SK-N-SH (cell line): ENCODE results near the gene SRCIN1. TPM values are rescaled to one million over a fixed set of nuclear protein-coding genes. Genes with fewer than 3 reads are reported as not detected.

Experiments used
- CTCF ChIA-PET: fragments of 300-600, 350-600 bp; formaldehyde crosslinking; extraction: SDS; loops from one replicate; lab custom pipeline; 2021; lab: Yijun Ruan, JAX
- POLR2A ChIA-PET: fragments of 350-600 bp; sonication (Branson Sonifier 250); formaldehyde crosslinking; extraction: SDS; loops from one replicate; lab custom pipeline; 2020; ENCODE audit warnings: antibody characterized with exemption, inconsistent platforms; lab: Yijun Ruan, JAX
- DNase-seq: peaks from one replicate; pipeline ENCODE4 v3.0.0; 2012
- H2AFZ ChIP-seq: fragments of 200-600 bp; sonication (generic); 2 replicates; pipeline ENCODE4 v1.8.1; 2016; ENCODE audit warnings: antibody characterized with exemption, mild to moderate bottlenecking, low read depth
- H3F3A ChIP-seq: fragments of 200-600 bp; sonication (generic); replicated peaks from 2 replicates; pipeline ENCODE3; 2016; ENCODE audit warnings: antibody characterized with exemption, mild to moderate bottlenecking; ENCODE audit not compliant: insufficient read depth
- H3K27ac ChIP-seq, 2 experiments: fragments of 200-500 bp in 1 of 2; fragments of 200-600 bp in 1 of 2; sonication (Bioruptor generic) in 1 of 2; sonication (generic), shearing (Covaris generic) in 1 of 2; 2 replicates each; pipeline versions ENCODE4 v1.5.1 to v1.6.1; 2014 to 2016; ENCODE audit warnings: low read depth in 2 of 2, inconsistent platforms in 1 of 2, low read length in 1 of 2, mild to moderate bottlenecking in 1 of 2, mixed read lengths in 1 of 2
- H3K27me3 ChIP-seq: fragments of 200-600 bp; sonication (generic), shearing (Covaris generic); 2 replicates; pipeline ENCODE4 v1.6.1; 2016; ENCODE audit warnings: mixed run types; ENCODE audit not compliant: insufficient read depth
- H3K36me3 ChIP-seq, 2 experiments: fragments of 200-500 bp in 1 of 2; fragments of 200-600 bp in 1 of 2; sonication (Bioruptor generic) in 1 of 2; sonication (generic) in 1 of 2; replicated peaks in 1 of 2; 2 replicates each; pipeline versions ENCODE3 to v1.5.1; 2014 to 2016; ENCODE audit warnings: low read length in 1 of 2, mild to moderate bottlenecking in 1 of 2; ENCODE audit not compliant: insufficient read depth in 2 of 2, control insufficient read depth in 1 of 2
- H3K4me1 ChIP-seq, 2 experiments: fragments of 200-500 bp in 1 of 2; fragments of 200-600 bp in 1 of 2; sonication (Bioruptor generic) in 1 of 2; sonication (generic), shearing (Covaris generic) in 1 of 2; 2 replicates each; pipeline versions ENCODE4 v1.5.1 to v1.6.1; 2014 to 2016; ENCODE audit warnings: low read depth in 1 of 2, low read length in 1 of 2, mixed run types in 1 of 2; ENCODE audit not compliant: insufficient read depth in 2 of 2, control insufficient read depth in 1 of 2
- H3K4me2 ChIP-seq: fragments of 200-600 bp; sonication (generic), shearing (Covaris generic); 2 replicates; pipeline ENCODE4 v1.6.1; 2017; ENCODE audit warnings: mixed run types
- H3K4me3 ChIP-seq, 2 experiments: fragments of 200-500 bp in 1 of 2; fragments of 200-600 bp in 1 of 2; sonication (Bioruptor generic) in 1 of 2; sonication (generic), shearing (Covaris generic) in 1 of 2; 2 replicates each; pipeline versions ENCODE4 v1.5.1 to v1.8.1; 2014 to 2016; ENCODE audit warnings: low read depth in 2 of 2, inconsistent platforms in 1 of 2, low read length in 1 of 2, mild to moderate bottlenecking in 1 of 2, mixed read lengths in 1 of 2, moderate library complexity in 1 of 2
- H3K79me2 ChIP-seq: fragments of 200-600 bp; sonication (generic); 2 replicates; pipeline ENCODE4 v1.8.1; 2017; ENCODE audit warnings: mild to moderate bottlenecking; ENCODE audit not compliant: insufficient read depth
- H3K9ac ChIP-seq: fragments of 200-600 bp; sonication (generic); 2 replicates; pipeline ENCODE4 v1.6.1; 2017; ENCODE audit warnings: mixed run types
- H3K9me2 ChIP-seq: fragments of 200-600 bp; sonication (generic); 2 replicates; pipeline ENCODE4 v1.6.1; 2017; ENCODE audit warnings: mixed run types
- H3K9me3 ChIP-seq: fragments of 200-600 bp; sonication (generic); 2 replicates; pipeline ENCODE4 v1.6.1; 2017; ENCODE audit warnings: mixed run types, mild to moderate bottlenecking, moderate library complexity
- H4K20me1 ChIP-seq: fragments of 200-600 bp; sonication (generic); 2 replicates; pipeline ENCODE4 v1.6.1; 2017; ENCODE audit warnings: mild to moderate bottlenecking, mixed run types; ENCODE audit not compliant: insufficient read depth
- ELF1 ChIP-seq: IDR thresholded peaks from 2 replicates; pipeline ENCODE4 v1.4.0; 2012
- FOSL2 ChIP-seq: IDR thresholded peaks from 2 replicates; pipeline ENCODE4 v1.4.0; 2012; ENCODE audit warnings: low read depth, mild to moderate bottlenecking, moderate library complexity, borderline replicate concordance
- JUND ChIP-seq: IDR thresholded peaks from 2 replicates; pipeline ENCODE4 v1.4.0; 2012
- MXI1 ChIP-seq: IDR thresholded peaks from 2 replicates; pipeline ENCODE4 v1.6.1; 2012; ENCODE audit warnings: mild to moderate bottlenecking, low read depth, low read length, improper control_type of control experiment
- NFIC ChIP-seq: IDR thresholded peaks from 2 replicates; pipeline ENCODE4 v1.4.0; 2012; ENCODE audit warnings: borderline replicate concordance
- RAD21 ChIP-seq: IDR thresholded peaks from 2 replicates; pipeline ENCODE4 v1.6.1; 2012; ENCODE audit warnings: mild to moderate bottlenecking, low read length
- RCOR1 ChIP-seq: fragments of 150-350 bp; IDR thresholded peaks from 2 replicates; pipeline ENCODE4 v1.6.1; 2017; ENCODE audit warnings: antibody characterized with exemption, low read length
- RFX5 ChIP-seq: IDR thresholded peaks from 2 replicates; pipeline ENCODE4 v1.6.1; 2012; ENCODE audit warnings: mild to moderate bottlenecking, improper control_type of control experiment, low read length
- RXRA ChIP-seq: IDR thresholded peaks from 2 replicates; pipeline ENCODE4 v1.4.0; 2012; ENCODE audit warnings: low read depth, mild to moderate bottlenecking, borderline replicate concordance
- SMC3 ChIP-seq: IDR thresholded peaks from 2 replicates; pipeline ENCODE4 v1.6.1; 2012; ENCODE audit warnings: low read depth, low read length, improper control_type of control experiment
- TEAD4 ChIP-seq: IDR thresholded peaks from 2 replicates; pipeline ENCODE4 v1.4.0; 2012; ENCODE audit warnings: mild to moderate bottlenecking, borderline replicate concordance; ENCODE audit not compliant: insufficient read depth
- WGBS: methylation state at CpG from one replicate; pipeline ENCODE4 v1.1.6; 2017; ENCODE audit warnings: low lambda C conversion rate; 5-methylcytosine and 5-hydroxymethylcytosine counted together
- polyA plus RNA-seq, 3 experiments: library from polyadenylated mRNA; depleted of rRNA; stranded (reverse); fragments of >200 nt; gene quantifications; 2 replicates each; pipeline ENCODE4 v1.2.3, GENCODE V29; 2012
- TF ChIP-seq, protein P1 (sequence below): fragments of 150-350 bp; IDR thresholded peaks from 2 replicates; pipeline ENCODE4 v1.6.1; 2016; ENCODE audit warnings: mild to moderate bottlenecking, low read depth, low read length
- TF ChIP-seq, protein P2 (sequence below): fragments of 200-600 bp; sonication (generic); IDR thresholded peaks from 2 replicates; pipeline ENCODE4 v1.6.1; 2017; ENCODE audit warnings: antibody characterized with exemption, mild to moderate bottlenecking, moderate library complexity
- TF ChIP-seq, protein P3 (sequence below): IDR thresholded peaks from 2 replicates; pipeline ENCODE4 v1.4.0; 2012; ENCODE audit warnings: low read depth, borderline replicate concordance
- TF ChIP-seq, protein P4 (sequence below): fragments of 150-350 bp; IDR thresholded peaks from 2 replicates; pipeline ENCODE4 v1.6.1; 2017; ENCODE audit warnings: antibody characterized with exemption, low read length, low read depth, borderline replicate concordance
- TF ChIP-seq, protein P5 (sequence below): IDR thresholded peaks from 2 replicates; pipeline ENCODE4 v1.4.0; 2012; ENCODE audit warnings: low read depth

SRCIN1 gene
- polyA plus RNA-seq, 1 of the 3 experiments (the other 2 are of a cell fraction) = 1.0 TPM

DNA sequence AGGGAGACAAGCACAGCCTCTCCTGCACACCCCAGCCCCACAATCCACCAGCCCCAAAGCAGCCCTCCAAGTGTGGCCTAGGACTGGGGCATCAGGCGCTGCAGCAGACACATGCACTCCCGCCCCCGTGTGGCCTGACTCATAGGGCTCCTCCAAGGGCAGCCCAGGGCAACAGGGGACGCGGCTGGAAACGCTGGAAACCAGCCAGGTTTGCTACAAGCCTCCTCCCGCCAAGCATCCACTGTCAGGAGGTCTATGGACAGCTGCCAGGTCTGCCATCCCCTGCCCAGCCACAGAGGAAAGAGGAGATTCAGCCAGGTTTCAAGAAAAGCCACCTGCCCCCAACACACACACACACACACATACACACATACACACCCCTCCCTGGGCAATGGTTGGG, 25.8 kb downstream of the SRCIN1 start:
- Histone ChIP-seq H3K4me1 (peaks cover 6 to 46% of the 10 kb centered on the region in 2 experiments; a peak in 3 of 4 replicates), H3K9me2 (no peaks in the 10 kb centered on the region), H4K20me1 (no peaks in the 10 kb centered on the region), H3K9me3 (no peaks in the 10 kb centered on the region), H3K27ac (no peak overlapping the region), H3K4me2 (0 out of 2 replicates have a peak overlapping the region, but pooled peaks have one; percentile 42), H3K79me2 (no peaks in the 10 kb centered on the region), H2AFZ (no peak overlapping the region), H3K4me3 (no peak overlapping the region), H3F3A (no peaks in the 10 kb centered on the region), H3K36me3 (no peaks in the 10 kb centered on the region), H3K27me3 (peaks cover 14% of the 10 kb centered on the region; the same call in 1 of the 2 replicates), H3K9ac (no peak overlapping the region)
- DNase-seq = peak; percentile 94
- ChIA-PET POLR2A (no interaction called here), CTCF (interaction anchor here (0.9 to 16.4 kb wide), 12 partner anchors 12 to 216 kb away, joined by 3 to 232 read pairs (median 8); partner anchors contain the start of gene SRCIN1)
- 0% methylated on average over 5 of the region's 7 CpGs for WGBS
- TF ChIP-seq, protein P1, sequence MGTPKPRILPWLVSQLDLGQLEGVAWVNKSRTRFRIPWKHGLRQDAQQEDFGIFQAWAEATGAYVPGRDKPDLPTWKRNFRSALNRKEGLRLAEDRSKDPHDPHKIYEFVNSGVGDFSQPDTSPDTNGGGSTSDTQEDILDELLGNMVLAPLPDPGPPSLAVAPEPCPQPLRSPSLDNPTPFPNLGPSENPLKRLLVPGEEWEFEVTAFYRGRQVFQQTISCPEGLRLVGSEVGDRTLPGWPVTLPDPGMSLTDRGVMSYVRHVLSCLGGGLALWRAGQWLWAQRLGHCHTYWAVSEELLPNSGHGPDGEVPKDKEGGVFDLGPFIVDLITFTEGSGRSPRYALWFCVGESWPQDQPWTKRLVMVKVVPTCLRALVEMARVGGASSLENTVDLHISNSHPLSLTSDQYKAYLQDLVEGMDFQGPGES = no peak
- no peak for TF ChIP-seq ELF1
- TF ChIP-seq RAD21 = peak; percentile 52
- peak; percentile 43; the same call in 1 of the 2 replicates for TF ChIP-seq FOSL2
- TF ChIP-seq, protein P2, sequence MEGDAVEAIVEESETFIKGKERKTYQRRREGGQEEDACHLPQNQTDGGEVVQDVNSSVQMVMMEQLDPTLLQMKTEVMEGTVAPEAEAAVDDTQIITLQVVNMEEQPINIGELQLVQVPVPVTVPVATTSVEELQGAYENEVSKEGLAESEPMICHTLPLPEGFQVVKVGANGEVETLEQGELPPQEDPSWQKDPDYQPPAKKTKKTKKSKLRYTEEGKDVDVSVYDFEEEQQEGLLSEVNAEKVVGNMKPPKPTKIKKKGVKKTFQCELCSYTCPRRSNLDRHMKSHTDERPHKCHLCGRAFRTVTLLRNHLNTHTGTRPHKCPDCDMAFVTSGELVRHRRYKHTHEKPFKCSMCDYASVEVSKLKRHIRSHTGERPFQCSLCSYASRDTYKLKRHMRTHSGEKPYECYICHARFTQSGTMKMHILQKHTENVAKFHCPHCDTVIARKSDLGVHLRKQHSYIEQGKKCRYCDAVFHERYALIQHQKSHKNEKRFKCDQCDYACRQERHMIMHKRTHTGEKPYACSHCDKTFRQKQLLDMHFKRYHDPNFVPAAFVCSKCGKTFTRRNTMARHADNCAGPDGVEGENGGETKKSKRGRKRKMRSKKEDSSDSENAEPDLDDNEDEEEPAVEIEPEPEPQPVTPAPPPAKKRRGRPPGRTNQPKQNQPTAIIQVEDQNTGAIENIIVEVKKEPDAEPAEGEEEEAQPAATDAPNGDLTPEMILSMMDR = peak; percentile 41
- TF ChIP-seq NFIC = peak; percentile 73
- no peak for TF ChIP-seq RCOR1
- TF ChIP-seq RXRA = no peak
- TF ChIP-seq MXI1 = peak; percentile 38; the same call in 1 of the 2 replicates
- TF ChIP-seq TEAD4 = no peak
- peak; percentile 43; the same call in 1 of the 2 replicates for TF ChIP-seq SMC3
- TF ChIP-seq, protein P3, sequence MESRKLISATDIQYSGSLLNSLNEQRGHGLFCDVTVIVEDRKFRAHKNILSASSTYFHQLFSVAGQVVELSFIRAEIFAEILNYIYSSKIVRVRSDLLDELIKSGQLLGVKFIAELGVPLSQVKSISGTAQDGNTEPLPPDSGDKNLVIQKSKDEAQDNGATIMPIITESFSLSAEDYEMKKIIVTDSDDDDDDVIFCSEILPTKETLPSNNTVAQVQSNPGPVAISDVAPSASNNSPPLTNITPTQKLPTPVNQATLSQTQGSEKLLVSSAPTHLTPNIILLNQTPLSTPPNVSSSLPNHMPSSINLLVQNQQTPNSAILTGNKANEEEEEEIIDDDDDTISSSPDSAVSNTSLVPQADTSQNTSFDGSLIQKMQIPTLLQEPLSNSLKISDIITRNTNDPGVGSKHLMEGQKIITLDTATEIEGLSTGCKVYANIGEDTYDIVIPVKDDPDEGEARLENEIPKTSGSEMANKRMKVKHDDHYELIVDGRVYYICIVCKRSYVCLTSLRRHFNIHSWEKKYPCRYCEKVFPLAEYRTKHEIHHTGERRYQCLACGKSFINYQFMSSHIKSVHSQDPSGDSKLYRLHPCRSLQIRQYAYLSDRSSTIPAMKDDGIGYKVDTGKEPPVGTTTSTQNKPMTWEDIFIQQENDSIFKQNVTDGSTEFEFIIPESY = no peak
- TF ChIP-seq JUND = no peak
- TF ChIP-seq, protein P4, sequence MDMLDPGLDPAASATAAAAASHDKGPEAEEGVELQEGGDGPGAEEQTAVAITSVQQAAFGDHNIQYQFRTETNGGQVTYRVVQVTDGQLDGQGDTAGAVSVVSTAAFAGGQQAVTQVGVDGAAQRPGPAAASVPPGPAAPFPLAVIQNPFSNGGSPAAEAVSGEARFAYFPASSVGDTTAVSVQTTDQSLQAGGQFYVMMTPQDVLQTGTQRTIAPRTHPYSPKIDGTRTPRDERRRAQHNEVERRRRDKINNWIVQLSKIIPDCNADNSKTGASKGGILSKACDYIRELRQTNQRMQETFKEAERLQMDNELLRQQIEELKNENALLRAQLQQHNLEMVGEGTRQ = no peak
- no peak for TF ChIP-seq RFX5
- TF ChIP-seq, protein P5, sequence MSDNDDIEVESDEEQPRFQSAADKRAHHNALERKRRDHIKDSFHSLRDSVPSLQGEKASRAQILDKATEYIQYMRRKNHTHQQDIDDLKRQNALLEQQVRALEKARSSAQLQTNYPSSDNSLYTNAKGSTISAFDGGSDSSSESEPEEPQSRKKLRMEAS = no peak
